Left hindlimb (tissue), 1 donor: ENCODE results near the gene MYO15A.
A peak's percentile ranks its signal among the peaks of the same experiment; 100 is the strongest.

Experiments
- DNase-seq: peaks from one replicate; pipeline ENCODE4 v3.0.0-alpha.2; 2018

The MYO15A gene

DNA sequence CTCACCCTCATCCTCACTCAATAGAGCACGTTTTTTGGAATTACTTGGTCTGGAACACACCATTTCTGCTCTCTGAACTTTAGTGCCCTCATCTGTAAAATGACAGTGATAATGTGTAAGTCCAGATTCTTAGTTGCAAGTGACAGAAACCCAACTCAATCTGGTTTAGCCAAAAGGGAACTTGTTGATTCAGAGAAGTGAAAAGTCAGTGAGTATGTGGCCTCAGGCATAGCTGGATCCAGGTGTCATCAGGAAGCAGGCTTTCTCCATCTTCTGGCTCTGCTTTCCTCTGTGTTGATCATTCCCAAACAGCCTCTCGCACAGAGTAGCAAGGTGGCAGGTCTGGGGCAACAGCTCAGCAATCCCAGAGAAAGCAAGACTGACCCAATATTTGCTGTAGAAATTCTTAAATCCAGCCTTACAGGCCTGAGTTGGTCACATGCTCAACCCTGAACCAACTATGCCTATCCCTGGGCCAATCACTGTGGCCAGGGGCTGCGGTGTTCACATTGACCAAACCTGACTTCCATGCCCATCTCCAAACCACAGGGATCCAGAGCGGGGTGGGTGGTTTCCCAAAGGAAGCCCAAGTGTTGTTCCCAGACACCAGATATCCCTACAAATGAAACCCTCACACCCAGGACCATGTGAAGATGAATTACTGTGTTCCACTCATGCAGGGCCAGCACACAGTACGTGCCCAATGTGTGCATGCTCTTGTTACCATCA is 51.7 kb downstream of the MYO15A start:
- DNase-seq, result no peak

GRCh38 chr17:18161207-18162145 is 52.9 kb downstream of the MYO15A start:
- DNase-seq, result no peak

GRCh38 chr17:18163547-18163946 is 55.0 kb downstream of the MYO15A start:
- no peak for DNase-seq

- DNase-seq, result no peak
These were observed 58.3 kb downstream of the MYO15A start for GRCh38 chr17:18166894-18167293.

DNA sequence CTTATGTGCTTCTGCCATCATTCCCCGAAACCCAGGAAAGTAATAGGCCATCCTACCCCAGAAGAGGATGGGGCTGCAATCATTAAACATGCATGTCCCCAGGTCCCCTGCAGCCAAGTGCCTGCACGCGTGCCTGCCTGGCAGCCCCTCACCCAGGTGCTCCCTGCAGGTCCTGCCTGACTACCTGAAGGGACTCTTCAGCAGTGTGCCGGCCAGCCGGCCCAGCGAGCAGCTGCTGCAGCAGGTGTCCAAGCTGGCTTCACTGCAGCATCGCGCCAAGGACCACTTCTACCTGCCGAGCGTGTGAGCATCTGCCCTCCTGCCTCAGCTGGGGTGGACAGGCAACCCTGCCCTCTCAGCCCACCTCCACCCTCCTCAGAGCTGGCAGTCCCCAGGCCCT is 58.9 kb downstream of the MYO15A start:
- DNase-seq, result no peak

- DNase-seq, result no peak
These were observed 64.1 kb downstream of the MYO15A start for GRCh38 chr17:18172531-18173278.

GRCh38 chr17:18173740-18174139 is 65.2 kb downstream of the MYO15A start:
- no peak for DNase-seq

DNA sequence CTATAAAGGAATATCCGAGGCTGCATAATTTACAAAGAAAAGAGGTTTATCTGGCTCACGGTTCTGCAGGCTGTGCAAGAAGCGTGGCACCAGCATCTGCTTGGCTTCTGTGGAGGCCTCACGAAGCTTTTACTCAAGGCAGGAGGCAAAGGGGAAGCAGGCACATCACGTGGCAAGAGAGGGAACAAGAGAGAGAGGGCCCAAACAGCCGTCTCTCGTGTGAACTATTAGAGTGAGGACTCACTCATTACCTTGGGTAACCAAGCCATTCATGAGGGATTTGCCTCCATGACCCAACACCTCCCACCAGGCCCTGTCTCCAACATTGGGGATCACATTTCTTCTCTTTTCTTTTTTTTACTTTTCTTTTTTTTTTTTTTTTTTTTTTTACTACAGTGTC is 67.6 kb downstream of the MYO15A start:
- DNase-seq, result no peak

GRCh38 chr17:18177133-18177532 is 68.6 kb downstream of the MYO15A start:
- no peak for DNase-seq

DNA sequence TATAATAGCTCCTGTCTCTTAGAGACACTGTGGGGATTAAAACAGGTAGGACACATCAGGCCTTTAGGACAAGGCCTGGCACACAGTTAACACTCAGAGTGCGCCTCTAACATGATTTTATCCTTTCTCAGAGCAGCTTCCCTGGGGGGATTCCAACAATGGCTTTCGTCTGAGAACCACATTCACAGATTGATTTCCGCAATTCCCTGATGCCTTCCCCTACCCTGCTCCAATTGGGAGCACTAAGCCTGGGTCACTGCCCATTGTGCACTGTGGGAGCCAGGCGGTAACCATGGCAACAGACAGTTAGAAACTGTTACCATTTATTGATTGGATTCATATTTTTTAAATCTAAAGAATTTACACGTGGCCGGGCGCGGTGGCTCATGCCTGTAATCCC is 69.2 kb downstream of the MYO15A start:
- no peak for DNase-seq

DNA sequence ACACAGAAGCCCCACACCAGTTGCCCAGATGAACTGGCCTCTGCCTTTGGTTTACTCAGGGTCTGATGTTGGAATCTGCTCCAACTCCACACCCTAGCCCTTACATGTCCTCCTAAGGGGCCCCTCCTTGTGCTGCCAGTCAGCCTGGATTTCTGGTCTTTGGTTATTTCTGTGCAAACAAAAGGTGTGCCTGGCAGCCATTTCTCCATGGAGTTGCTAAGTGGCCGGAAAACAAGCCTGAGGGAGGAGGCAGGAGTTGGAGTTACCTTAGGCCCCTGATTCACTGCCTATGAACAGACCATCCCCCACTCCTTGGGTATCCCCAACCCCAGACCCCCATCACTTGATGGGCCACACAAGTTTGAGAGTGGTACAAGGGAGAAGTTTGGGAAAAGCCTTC is 70.6 kb downstream of the MYO15A start:
- no peak for DNase-seq

- no peak for DNase-seq
These were observed 71.2 kb downstream of the MYO15A start for GRCh38 chr17:18179804-18180203.

GRCh38 chr17:18181358-18181757 is 72.8 kb downstream of the MYO15A start:
- DNase-seq, result peak; percentile 54

DNA sequence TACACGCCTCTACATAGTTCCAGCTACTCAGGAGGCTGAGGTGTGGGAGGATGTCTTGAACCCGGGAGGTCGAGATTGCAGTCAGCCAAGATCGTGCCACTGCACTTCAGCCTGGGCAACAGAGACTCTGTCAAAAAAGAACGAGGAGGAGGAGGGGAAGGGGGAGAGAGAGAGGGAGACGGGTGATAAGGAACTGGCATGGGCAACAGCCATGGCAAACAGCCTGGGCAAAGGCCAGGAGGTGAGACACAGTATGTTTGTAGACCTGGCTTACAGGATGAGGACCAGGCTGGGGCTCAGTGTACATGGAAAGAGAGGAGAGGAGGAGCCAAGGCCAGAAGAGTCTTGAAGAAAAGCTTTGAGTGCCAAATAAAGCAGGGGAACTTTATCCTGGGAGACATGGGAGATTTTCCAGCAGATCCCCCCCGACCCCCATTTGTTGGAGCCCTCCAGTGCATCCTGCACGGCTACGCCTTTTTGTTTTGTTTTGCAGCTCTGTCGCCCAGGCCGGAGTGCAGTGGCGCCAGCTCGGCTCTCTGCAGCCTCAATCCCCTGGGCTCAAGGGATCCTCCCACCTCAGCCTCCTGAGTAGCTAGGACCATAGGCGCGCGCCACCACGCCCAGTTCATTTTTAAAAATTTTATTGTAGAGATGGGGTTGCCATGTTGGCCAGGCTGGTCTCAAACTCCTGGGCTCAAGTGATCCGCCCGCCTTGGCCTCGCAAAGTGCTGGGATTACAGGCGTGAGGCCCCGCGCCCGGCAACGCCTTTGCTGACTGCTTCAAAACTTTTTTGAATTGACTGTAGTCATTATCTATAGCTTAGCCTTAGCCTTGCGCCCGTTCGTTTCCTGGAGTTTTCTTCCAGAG is 73.8 kb downstream of the MYO15A start:
- peak; percentile 62 for DNase-seq

GRCh38 chr17:18182978-18183333 is 74.4 kb downstream of the MYO15A start:
- DNase-seq, result peak; percentile 93

GRCh38 chr17:18183334-18184142 is 75.0 kb downstream of the MYO15A start, which contains the start of gene ALKBH5:
Gene ALKBH5 (plus strand): TSS chr17:18183828. CDS start chr17:18184244, 416 bp downstream.
- DNase-seq, result peak; percentile 99

DNA sequence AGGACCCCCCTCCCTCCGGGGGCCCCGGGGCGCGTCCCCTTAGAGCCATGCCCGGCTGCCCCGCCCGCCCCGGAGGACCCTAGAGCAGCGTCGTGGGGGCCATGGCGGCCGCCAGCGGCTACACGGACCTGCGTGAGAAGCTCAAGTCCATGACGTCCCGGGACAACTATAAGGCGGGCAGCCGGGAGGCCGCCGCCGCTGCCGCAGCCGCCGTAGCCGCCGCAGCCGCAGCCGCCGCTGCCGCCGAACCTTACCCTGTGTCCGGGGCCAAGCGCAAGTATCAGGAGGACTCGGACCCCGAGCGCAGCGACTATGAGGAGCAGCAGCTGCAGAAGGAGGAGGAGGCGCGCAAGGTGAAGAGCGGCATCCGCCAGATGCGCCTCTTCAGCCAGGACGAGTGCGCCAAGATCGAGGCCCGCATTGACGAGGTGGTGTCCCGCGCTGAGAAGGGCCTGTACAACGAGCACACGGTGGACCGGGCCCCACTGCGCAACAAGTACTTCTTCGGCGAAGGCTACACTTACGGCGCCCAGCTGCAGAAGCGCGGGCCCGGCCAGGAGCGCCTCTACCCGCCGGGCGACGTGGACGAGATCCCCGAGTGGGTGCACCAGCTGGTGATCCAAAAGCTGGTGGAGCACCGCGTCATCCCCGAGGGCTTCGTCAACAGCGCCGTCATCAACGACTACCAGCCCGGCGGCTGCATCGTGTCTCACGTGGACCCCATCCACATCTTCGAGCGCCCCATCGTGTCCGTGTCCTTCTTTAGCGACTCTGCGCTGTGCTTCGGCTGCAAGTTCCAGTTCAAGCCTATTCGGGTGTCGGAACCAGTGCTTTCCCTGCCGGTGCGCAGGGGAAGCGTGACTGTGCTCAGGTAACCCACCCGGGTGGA is 75.8 kb downstream of the MYO15A start:
- DNase-seq, result peak; percentile 62

DNA sequence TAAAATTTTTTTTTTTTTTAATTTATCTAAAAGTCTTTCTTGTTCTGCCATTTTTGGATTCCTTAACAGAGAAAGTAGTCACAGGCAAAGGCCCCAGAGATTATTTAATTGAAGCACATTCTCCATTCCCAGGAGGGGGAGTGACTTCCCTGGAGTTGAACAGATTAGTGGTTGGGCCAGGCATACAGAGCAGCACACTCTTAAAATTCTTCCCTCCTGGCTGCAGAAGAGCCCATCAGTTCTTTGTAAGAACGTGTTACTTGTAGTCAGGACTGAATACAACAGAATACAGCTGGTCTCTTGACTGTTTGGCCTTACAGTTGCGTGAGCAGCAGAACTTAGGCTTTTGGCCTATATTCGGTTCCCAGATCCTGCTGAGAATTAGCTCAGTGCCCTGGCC is 76.8 kb downstream of the MYO15A start:
- DNase-seq, result no peak

GRCh38 chr17:18185832-18186626 is 77.5 kb downstream of the MYO15A start:
- DNase-seq, result no peak

DNA sequence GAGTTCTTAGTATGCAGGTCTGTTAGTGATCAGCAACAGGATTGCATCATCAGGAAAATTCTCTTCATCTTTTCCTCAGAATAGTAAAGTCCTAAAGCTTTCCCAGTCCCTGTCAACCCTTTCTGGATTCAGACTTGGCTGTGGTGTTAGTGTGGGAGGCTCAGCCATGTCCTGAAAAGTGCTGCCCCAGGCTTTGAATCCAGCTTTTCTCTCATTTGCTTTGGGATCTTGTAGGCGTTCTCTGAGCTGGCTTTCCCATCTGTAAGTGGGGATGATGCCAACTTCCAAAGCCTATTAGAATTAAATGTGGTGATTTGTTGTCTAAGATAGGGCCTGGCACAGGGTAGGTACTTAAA is 78.0 kb downstream of the MYO15A start:
- DNase-seq, result no peak
